Tibial nerve (tissue), 3 donors: ENCODE measurements around the gene B3GAT3.

Experiments used
- CTCF ChIP-seq, 5 experiments: fragments of 200-600 bp in 3 of 5; fragments of 450-650 bp in 2 of 5; sonication (generic) in 3 of 5; IDR thresholded peaks; one replicate each; pipeline ENCODE4 v1.5.1; 2016 to 2019; ENCODE audit warnings: antibody characterized with exemption in 5 of 5, mild to moderate bottlenecking in 3 of 5, moderate library complexity in 2 of 5
- POLR2A ChIP-seq, 2 donors: fragments of 450-650 bp; IDR thresholded peaks; one replicate each; pipeline ENCODE4 v1.6.1; 2017; ENCODE audit warnings: antibody characterized with exemption in 2 of 2, mild to moderate bottlenecking in 2 of 2, moderate library complexity in 2 of 2

DNA sequence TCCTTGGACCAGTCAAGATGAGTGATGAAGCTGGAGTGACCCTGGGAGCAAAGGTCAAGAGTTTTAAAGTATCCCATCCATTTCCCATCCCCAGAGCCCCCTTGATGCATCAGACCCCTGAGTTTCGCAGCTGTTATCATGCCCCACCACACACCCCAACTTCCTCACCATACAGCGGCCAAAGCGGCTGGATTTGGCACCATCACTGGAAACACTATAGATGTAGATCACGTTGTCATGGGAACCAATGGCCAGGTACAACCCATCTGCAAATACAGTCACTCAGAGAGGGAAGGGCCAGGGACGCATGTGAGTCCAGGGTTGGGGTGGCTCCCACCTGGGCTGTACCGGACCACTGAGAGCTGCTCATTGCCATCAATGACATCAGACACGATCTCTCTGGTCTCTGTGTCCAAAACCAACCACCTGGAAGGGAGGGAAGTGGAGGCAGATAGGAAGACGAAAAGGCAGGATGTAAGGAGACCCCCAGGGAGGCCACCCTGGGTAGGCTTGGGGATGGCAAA is 17.9 kb downstream of the B3GAT3 start:
- TF ChIP-seq POLR2A (IDR thresholded peaks at IDR 0.05) (no peak), CTCF (IDR thresholded peaks at IDR 0.05) (no peak)
